Thyroid gland (tissue), 4 donors: ENCODE data around the gene AQP12B.

Experiments used
- CTCF ChIP-seq, 6 experiments: fragments of 200-600 bp in 3 of 6; fragments of 450-650 bp in 3 of 6; sonication (generic) in 3 of 6; IDR thresholded peaks; one replicate each; pipeline ENCODE4 v1.5.1; 2016 to 2019; ENCODE audit warnings: antibody characterized with exemption in 6 of 6, mild to moderate bottlenecking in 2 of 6, inconsistent platforms in 1 of 6, moderate library complexity in 1 of 6
- POLR2A ChIP-seq, 2 donors: fragments of 450-650 bp; IDR thresholded peaks; one replicate each; pipeline ENCODE4 v1.6.1; 2017; ENCODE audit warnings: antibody characterized with exemption in 2 of 2, mild to moderate bottlenecking in 2 of 2, moderate library complexity in 1 of 2

GRCh38 chr2:240731178-240731545, 48.5 kb upstream of the AQP12B start:
- TF ChIP-seq CTCF (IDR thresholded peaks at IDR 0.05), result no peak
- TF ChIP-seq POLR2A (IDR thresholded peaks at IDR 0.05), result no peak
